AG10803 (cell line): ENCODE results near the gene AURKAIP1.
"Not testable (repeated sequence)": the region's sequence is repeated elsewhere in the genome, so short reads cannot be mapped to it uniquely, and the experiment has no call there.

Source experiments
- DNase-seq: peaks from one replicate; pipeline ENCODE4 v3.0.0; 2010; ENCODE audit warnings: low read depth
- H3K4me3 ChIP-seq: 2 replicates; pipeline ENCODE4 v1.5.1; 2011; ENCODE audit warnings: mild to moderate bottlenecking, low read length, control low read depth
- TF ChIP-seq, protein P1 (sequence below): conservative IDR thresholded peaks from 2 replicates; pipeline ENCODE4 v1.5.1; 2011; ENCODE audit warnings: mild to moderate bottlenecking, low read length, control low read depth, inconsistent platforms

Gene AURKAIP1

GRCh38 chr1:1388078-1388472, 13.1 kb upstream of the AURKAIP1 start:
- H3K4me3 ChIP-seq, result no peak overlapping the region
- no peak for DNase-seq
- TF ChIP-seq, protein P1, sequence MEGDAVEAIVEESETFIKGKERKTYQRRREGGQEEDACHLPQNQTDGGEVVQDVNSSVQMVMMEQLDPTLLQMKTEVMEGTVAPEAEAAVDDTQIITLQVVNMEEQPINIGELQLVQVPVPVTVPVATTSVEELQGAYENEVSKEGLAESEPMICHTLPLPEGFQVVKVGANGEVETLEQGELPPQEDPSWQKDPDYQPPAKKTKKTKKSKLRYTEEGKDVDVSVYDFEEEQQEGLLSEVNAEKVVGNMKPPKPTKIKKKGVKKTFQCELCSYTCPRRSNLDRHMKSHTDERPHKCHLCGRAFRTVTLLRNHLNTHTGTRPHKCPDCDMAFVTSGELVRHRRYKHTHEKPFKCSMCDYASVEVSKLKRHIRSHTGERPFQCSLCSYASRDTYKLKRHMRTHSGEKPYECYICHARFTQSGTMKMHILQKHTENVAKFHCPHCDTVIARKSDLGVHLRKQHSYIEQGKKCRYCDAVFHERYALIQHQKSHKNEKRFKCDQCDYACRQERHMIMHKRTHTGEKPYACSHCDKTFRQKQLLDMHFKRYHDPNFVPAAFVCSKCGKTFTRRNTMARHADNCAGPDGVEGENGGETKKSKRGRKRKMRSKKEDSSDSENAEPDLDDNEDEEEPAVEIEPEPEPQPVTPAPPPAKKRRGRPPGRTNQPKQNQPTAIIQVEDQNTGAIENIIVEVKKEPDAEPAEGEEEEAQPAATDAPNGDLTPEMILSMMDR, result no peak

- no peak overlapping the region for H3K4me3 ChIP-seq
- no peak for DNase-seq
- TF ChIP-seq, protein P1, result no peak
Observed at GRCh38 chr1:1387098-1388077, 12.4 kb upstream of the AURKAIP1 start.

GRCh38 chr1:1385931-1386330, 10.9 kb upstream of the AURKAIP1 start:
- no peak overlapping the region for H3K4me3 ChIP-seq
- no peak for DNase-seq
- TF ChIP-seq, protein P1, result no peak

- not testable (repeated sequence) for DNase-seq, H3K4me3 ChIP-seq
Observed at GRCh38 chr1:1385339-1385738, 10.3 kb upstream of the AURKAIP1 start.

DNA sequence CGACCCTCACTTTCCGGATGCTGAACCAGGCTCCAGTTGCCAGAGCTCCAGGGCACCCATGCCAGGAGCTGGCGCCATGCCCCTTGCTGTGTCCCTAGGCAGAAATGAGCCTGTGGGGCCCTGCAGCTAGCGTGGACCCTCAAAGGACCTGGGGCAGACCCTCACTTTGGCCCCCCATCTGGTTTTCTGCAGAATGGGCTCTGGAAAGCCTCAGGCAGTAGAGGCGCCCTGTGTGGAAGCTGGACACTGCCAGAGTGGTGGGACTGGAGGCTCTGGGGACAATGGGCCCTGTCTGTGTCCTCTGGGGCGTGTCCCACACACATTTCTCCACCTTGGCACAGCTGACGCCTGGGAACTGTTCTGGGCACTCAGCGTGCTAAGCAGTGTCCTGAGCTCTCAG, 6.3 kb upstream of the AURKAIP1 start:
- TF ChIP-seq, protein P1, result no peak
- DNase-seq, result no peak
- no peak overlapping the region for H3K4me3 ChIP-seq

DNA sequence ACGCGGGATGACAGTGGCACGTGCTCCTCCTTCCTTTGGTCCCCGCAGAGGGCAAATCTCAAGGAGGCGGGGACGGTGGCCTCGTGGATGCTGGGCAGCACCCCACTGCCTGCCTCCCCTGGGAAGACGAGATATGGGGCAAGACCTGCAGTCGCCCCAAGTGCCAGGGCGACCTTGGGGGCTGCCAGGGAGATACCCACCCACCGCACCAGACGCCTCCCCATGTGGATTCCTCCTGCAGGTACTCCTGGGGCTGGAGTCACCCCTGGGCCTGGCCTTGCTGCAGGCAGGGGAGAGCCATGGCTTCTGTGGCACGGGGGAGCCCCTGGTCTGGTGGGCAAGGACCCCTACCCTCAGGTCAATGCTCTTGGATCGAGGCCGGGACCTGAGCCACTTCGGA, 5.9 kb upstream of the AURKAIP1 start:
- no peak overlapping the region for H3K4me3 ChIP-seq
- DNase-seq, result no peak
- TF ChIP-seq, protein P1, result no peak

DNA sequence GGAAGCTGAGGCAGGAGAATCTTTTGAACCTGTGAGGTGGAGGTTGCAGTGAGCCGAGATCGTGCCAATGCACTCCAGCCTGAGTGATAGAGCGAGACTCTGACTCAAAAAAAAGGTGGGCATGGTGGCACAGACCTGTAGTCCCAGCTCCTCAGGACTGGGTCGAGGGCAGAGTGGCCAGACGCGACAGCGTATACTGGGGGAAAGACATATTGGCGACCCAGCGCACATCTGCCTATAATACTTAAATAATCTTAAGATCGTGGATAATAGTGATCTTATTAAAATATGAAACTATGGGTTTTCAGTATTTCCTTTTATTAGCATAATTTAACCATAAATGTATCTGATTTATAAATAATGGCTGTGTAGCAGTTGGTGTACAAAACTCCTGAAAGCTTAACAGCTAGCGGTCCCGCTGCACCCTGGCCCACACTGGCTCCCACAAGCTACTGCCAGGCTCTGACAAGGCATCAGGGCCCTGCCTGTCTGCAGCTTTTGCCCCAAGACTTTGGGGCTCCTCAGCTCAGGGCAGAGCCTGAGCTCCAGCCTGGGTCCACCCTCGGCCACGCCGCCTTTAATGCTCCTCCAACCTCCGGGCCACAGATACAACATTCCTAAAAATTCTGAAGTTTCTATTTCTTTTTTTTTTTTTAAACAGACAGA, 2.7 kb upstream of the AURKAIP1 start:
- TF ChIP-seq, protein P1, result no peak
- no peak overlapping the region for H3K4me3 ChIP-seq
- DNase-seq, result no peak
